Neutrophil (primary cell): Measurements from ENCODE around the gene GABRR1.
"Not testable (repeated sequence)": the region's sequence is repeated elsewhere in the genome, so short reads cannot be mapped to it uniquely, and the experiment has no call there.

Experiments
- H3K27ac ChIP-seq: fragments of 200-600 bp; sonication (generic); 2 replicates; pipeline ENCODE4 v1.5.1; 2016; ENCODE audit warnings: mild to moderate bottlenecking, moderate library complexity
- H3K27me3 ChIP-seq: fragments of 200-600 bp; sonication (generic); 2 replicates; pipeline ENCODE4 v1.6.0; 2016; ENCODE audit warnings: mild to moderate bottlenecking
- H3K36me3 ChIP-seq: fragments of 200-600 bp; sonication (generic); 2 replicates; pipeline ENCODE4 v1.5.1; 2017
- H3K4me1 ChIP-seq, 2 experiments: fragments of 200-600 bp in 1 of 2; sonication (generic) in 1 of 2; 1 replicate in 1 of 2; 2 replicates in 1 of 2; pipeline versions ENCODE4 v1.5.1 to v1.6.1; 2013 to 2016; ENCODE audit warnings: low read depth in 1 of 2, low read length in 1 of 2, mild to moderate bottlenecking in 1 of 2, moderate library complexity in 1 of 2; ENCODE audit not compliant: control insufficient read depth in 1 of 2, insufficient read depth in 1 of 2
- H3K4me3 ChIP-seq, 2 experiments: fragments of 200-600 bp in 1 of 2; sonication (generic) in 1 of 2; 1 replicate in 1 of 2; 2 replicates in 1 of 2; pipeline ENCODE4 v1.5.1; 2013 to 2016; ENCODE audit warnings: low read depth in 1 of 2, low read length in 1 of 2, mild to moderate bottlenecking in 1 of 2, moderate library complexity in 1 of 2
- H3K9me3 ChIP-seq: fragments of 200-600 bp; sonication (generic); 2 replicates; pipeline ENCODE4 v1.5.1; 2016
- CTCF ChIP-seq: fragments of 200-600 bp; sonication (generic); IDR thresholded peaks from 2 replicates; pipeline ENCODE4 v1.5.1; 2016; ENCODE audit warnings: antibody characterized with exemption

GABRR1 gene

GRCh38 chr6:89131599-89131998, 85.6 kb downstream of the GABRR1 start:
- TF ChIP-seq CTCF = no peak
- Histone ChIP-seq H3K4me1 (peaks cover 4 to 20% of the 10 kb centered on the region in 2 experiments), H3K27ac (peak overlapping the region; percentile 66), H3K27me3 (no peaks in the 10 kb centered on the region), H3K9me3 (no peaks in the 10 kb centered on the region), H3K36me3 (no peaks in the 10 kb centered on the region), H3K4me3 (no peak overlapping the region)

- not testable (repeated sequence) for H3K36me3 ChIP-seq, H3K9me3 ChIP-seq, H3K4me3 ChIP-seq, H3K27me3 ChIP-seq
- Histone ChIP-seq H3K27ac (peak overlapping the region; percentile 82), H3K4me1 (peaks cover 4 to 20% of the 10 kb centered on the region in 2 experiments)
Measured at GRCh38 chr6:89128256-89128671, 88.9 kb downstream of the GABRR1 start.
